CD4-positive, alpha-beta T cell (primary cell): ENCODE results near the gene TCF7. TPM values are rescaled to one million over a fixed set of nuclear protein-coding genes. Genes with fewer than 3 reads are reported as not detected.

ENCODE experiments used
- ATAC-seq: fragments of 200-7000 bp; cut with Tn5 transposase; one replicate; pipeline ENCODE4 v1.10.0; 2022; ENCODE audit warnings: mild to moderate bottlenecking; ENCODE audit not compliant: poor library complexity
- CTCF ChIA-PET: fragments of 350-600 bp; sonication (Branson Sonifier 250); formaldehyde crosslinking; loops from one replicate; lab custom pipeline; 2021; ENCODE audit warnings: antibody characterized with exemption, inconsistent platforms; lab: Charles Lee
- POLR2A ChIA-PET: fragments of 350-600 bp; sonication (Branson Sonifier 250); formaldehyde crosslinking; loops from one replicate; lab custom pipeline; 2021; ENCODE audit warnings: antibody characterized with exemption, inconsistent platforms; lab: Charles Lee
- DNase-seq, 14 experiments: peaks; one replicate each; pipeline ENCODE4 v3.0.0-alpha.2; 2013 to 2020; ENCODE audit warnings: mixed read lengths in 2 of 14
- H3K27ac ChIP-seq, 2 donors: one replicate each; pipeline versions ENCODE4 v1.5.1 to v1.7.0; 2013; ENCODE audit warnings: low read length in 2 of 2, low read depth in 1 of 2, mild to moderate bottlenecking in 1 of 2
- H3K27me3 ChIP-seq, 2 experiments: 1 replicate in 1 of 2; 2 replicates in 1 of 2; pipeline versions ENCODE4 v1.6.1 to v1.7.0; 2013; ENCODE audit warnings: low read length in 2 of 2, control low read depth in 1 of 2, mild to moderate bottlenecking in 1 of 2, moderate library complexity in 1 of 2; ENCODE audit not compliant: insufficient read depth in 2 of 2, control insufficient read depth in 1 of 2
- H3K36me3 ChIP-seq: one replicate; pipeline ENCODE4 v1.6.1; 2013; ENCODE audit warnings: low read length, control low read depth; ENCODE audit not compliant: insufficient read depth
- H3K4me1 ChIP-seq: one replicate; pipeline ENCODE4 v1.6.1; 2013; ENCODE audit warnings: low read length, control low read depth; ENCODE audit not compliant: insufficient read depth
- H3K4me3 ChIP-seq: one replicate; pipeline ENCODE4 v1.5.1; 2013; ENCODE audit warnings: mild to moderate bottlenecking, low read length, moderate library complexity
- H3K9me3 ChIP-seq, 2 experiments: 1 replicate in 1 of 2; 2 replicates in 1 of 2; pipeline versions ENCODE4 v1.6.1 to v1.7.0; 2013; ENCODE audit warnings: low read length in 2 of 2, mild to moderate bottlenecking in 2 of 2, control low read depth in 1 of 2, moderate library complexity in 1 of 2; ENCODE audit not compliant: control insufficient read depth in 1 of 2, insufficient read depth in 1 of 2
- H3K27ac Mint-ChIP-seq: one replicate; pipeline ENCODE4 v1.8.0; 2020; ENCODE audit warnings: mixed read lengths
- H3K27me3 Mint-ChIP-seq: one replicate; pipeline ENCODE4 v1.8.0; 2021; ENCODE audit warnings: mixed read lengths
- H3K36me3 Mint-ChIP-seq: one replicate; pipeline ENCODE4 v1.8.0; 2021; ENCODE audit warnings: low read depth, mixed read lengths
- H3K4me1 Mint-ChIP-seq: one replicate; pipeline ENCODE4 v1.8.0; 2021; ENCODE audit warnings: low read depth, mixed read lengths
- H3K4me3 Mint-ChIP-seq: one replicate; pipeline ENCODE4 v1.8.0; 2020; ENCODE audit warnings: mild to moderate bottlenecking, mixed read lengths
- H3K9me3 Mint-ChIP-seq: one replicate; pipeline ENCODE4 v1.8.0; 2020; ENCODE audit warnings: mixed read lengths
- intact Hi-C, 2 experiments: fragments of 100-400 bp; cut with DNase I in 1 of 2; cut with micrococcal nuclease in 1 of 2; formaldehyde crosslinking; loops; one replicate each; pipeline versions ENCODE4 v1.15.1 to v1.9.0; 2023 to 2025; cut with DNase I, micrococcal nuclease
- total RNA-seq, 174 experiments: library from RNA in 2 of 174; stranded (reverse) in 2 of 174; gene quantifications; one replicate each; pipeline ENCODE4 v1.2.3 and lab custom pipeline; 2021 to 2026
- TF ChIP-seq, protein P1 (sequence below): fragments of 200-600 bp; IDR thresholded peaks from one replicate; pipeline ENCODE4 v1.8.0; 2022; ENCODE audit warnings: antibody characterized with exemption, mild to moderate bottlenecking

The TCF7 gene
- total RNA-seq, 2 experiments from 2014 or later = 480 to 493 TPM

- Mint-ChIP-seq H3K36me3 (no peaks in the 10 kb centered on the region), H3K9me3 (no peaks in the 10 kb centered on the region), H3K4me1 (peaks cover 90% of the 10 kb centered on the region), H3K27me3 (no peaks in the 10 kb centered on the region), H3K4me3 (peak overlapping the region; percentile 57), H3K27ac (peak overlapping the region; percentile 94)
- ChIA-PET POLR2A (interaction anchor here (0.6 to 3.4 kb wide), 13 partner anchors 27 to 1653 kb away, joined by 3 to 25 read pairs (median 3); partner anchors contain the start of genes IRF1, PPP2CA, SKP1 and VDAC1), CTCF (interaction anchor here (0.6 to 5.8 kb wide), 20 partner anchors 9 to 104 kb away, joined by 3 to 77 read pairs (median 6); partner anchors contain the start of gene TCF7)
- Histone ChIP-seq H3K27me3 (no peaks in the 10 kb centered on the region), H3K4me1 (peaks cover 97% of the 10 kb centered on the region), H3K9me3 (no peaks in the 10 kb centered on the region), H3K27ac (peak overlapping the region; percentile 83 to 97), H3K4me3 (no peak overlapping the region), H3K36me3 (no peaks in the 10 kb centered on the region)
- TF ChIP-seq, protein P1, sequence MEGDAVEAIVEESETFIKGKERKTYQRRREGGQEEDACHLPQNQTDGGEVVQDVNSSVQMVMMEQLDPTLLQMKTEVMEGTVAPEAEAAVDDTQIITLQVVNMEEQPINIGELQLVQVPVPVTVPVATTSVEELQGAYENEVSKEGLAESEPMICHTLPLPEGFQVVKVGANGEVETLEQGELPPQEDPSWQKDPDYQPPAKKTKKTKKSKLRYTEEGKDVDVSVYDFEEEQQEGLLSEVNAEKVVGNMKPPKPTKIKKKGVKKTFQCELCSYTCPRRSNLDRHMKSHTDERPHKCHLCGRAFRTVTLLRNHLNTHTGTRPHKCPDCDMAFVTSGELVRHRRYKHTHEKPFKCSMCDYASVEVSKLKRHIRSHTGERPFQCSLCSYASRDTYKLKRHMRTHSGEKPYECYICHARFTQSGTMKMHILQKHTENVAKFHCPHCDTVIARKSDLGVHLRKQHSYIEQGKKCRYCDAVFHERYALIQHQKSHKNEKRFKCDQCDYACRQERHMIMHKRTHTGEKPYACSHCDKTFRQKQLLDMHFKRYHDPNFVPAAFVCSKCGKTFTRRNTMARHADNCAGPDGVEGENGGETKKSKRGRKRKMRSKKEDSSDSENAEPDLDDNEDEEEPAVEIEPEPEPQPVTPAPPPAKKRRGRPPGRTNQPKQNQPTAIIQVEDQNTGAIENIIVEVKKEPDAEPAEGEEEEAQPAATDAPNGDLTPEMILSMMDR = no peak
- ATAC-seq (peak; percentile 71), DNase-seq (peak; percentile 60 to 94 (median 78))
- intact Hi-C loops = loop anchor here in 1 of 2 experiments (1.0 to 2.0 kb wide), 2 partner anchors 10 to 16 kb away; no protein-coding TSS in a partner anchor
These were observed 14.0 kb upstream of the TCF7 start for GRCh38 chr5:134100283-134101091.

DNA sequence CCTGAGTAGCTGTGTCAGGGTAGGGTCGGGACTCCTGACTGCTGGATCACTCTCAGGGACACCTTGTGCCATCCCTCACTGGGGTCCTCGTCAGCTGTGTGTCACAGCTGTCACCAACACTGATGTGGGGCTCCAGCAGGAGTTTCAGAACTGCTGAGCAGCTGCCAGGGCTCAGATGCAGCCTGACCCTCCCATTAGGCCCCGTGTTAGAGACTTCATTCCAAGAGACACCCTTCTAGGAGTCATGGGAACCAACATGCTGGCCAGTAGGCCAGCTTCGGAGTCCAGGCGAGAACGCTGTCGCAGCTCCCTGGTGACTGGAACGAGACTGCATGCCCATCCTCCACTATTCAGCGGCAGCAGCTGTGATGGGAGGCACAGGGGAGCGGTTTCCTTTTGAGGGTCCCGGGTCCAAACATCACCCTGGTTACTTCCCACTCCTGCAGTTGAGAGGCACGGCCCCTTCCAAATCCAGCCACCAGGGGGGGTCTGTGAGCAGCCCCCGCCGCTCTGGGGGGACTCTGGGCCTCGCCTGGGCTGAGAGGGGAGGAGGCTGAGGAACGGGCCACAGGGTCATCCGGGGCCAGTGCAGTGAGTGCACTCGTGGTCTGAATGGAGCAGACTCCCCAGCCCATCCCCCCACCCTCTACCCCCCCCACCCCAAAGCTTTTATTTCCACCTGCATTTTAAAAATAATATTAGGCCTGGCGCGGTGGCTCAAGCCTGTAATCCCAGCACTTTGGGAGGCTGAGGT lies 12.6 kb upstream of the TCF7 start:
- DNase-seq (peak; percentile 59 to 84 (median 73)), ATAC-seq (peak; percentile 28)
- TF ChIP-seq, protein P1 = peak; percentile 92
- Mint-ChIP-seq H3K27ac (peak overlapping the region; percentile 94), H3K27me3 (no peaks in the 10 kb centered on the region), H3K4me3 (no peak overlapping the region), H3K4me1 (peaks cover 94% of the 10 kb centered on the region), H3K36me3 (no peaks in the 10 kb centered on the region), H3K9me3 (no peaks in the 10 kb centered on the region)
- ChIA-PET CTCF (interaction anchor here (0.9 to 5.8 kb wide), 16 partner anchors 9 to 38 kb away, joined by 3 to 77 read pairs (median 10); partner anchors contain the start of gene TCF7), POLR2A (interaction anchor here (0.9 to 3.4 kb wide), 2 partner anchors 29 to 48 kb away, joined by 4 to 25 read pairs; no protein-coding TSS in a partner anchor)
- peaks cover 98% of the 10 kb centered on the region for H3K4me1 ChIP-seq
- no peaks in the 10 kb centered on the region for H3K9me3 ChIP-seq
- no peaks in the 10 kb centered on the region for H3K36me3 ChIP-seq
- peak overlapping the region; percentile 56 to 97 for H3K27ac ChIP-seq
- H3K4me3 ChIP-seq = no peak overlapping the region
- H3K27me3 ChIP-seq = no peaks in the 10 kb centered on the region
- intact Hi-C loops = loop anchor here (2.0 kb wide), 6 partner anchors 13 to 61 kb away; no protein-coding TSS in a partner anchor

- CTCF ChIA-PET = interaction anchor here (1.3 to 5.8 kb wide), 6 partner anchors 8 to 37 kb away, joined by 3 to 77 read pairs (median 18); partner anchors contain the start of gene TCF7
- Histone ChIP-seq H3K27me3 (no peaks in the 10 kb centered on the region), H3K4me3 (peak overlapping the region; percentile 19), H3K36me3 (no peaks in the 10 kb centered on the region), H3K27ac (peak overlapping the region; percentile 82 to 90), H3K4me1 (peaks cover 100% of the 10 kb centered on the region), H3K9me3 (no peaks in the 10 kb centered on the region)
- Mint-ChIP-seq H3K4me1 (peaks cover 96% of the 10 kb centered on the region), H3K9me3 (no peaks in the 10 kb centered on the region), H3K27ac (peak overlapping the region; percentile 98), H3K36me3 (no peaks in the 10 kb centered on the region), H3K4me3 (peak overlapping the region; percentile 80), H3K27me3 (no peaks in the 10 kb centered on the region)
- intact Hi-C loops = loop anchor here (1.0 to 2.0 kb wide), 6 partner anchors 9 to 63 kb away; no protein-coding TSS in a partner anchor
- TF ChIP-seq, protein P1 = no peak
- POLR2A ChIA-PET = interaction anchor here (1.3 to 1.8 kb wide), 2 partner anchors 36 to 53 kb away, joined by 3 to 8 read pairs; no protein-coding TSS in a partner anchor
- ATAC-seq = peak; percentile 53
- peak in 10 of 14 experiments; percentile 44 to 82 (median 62) for DNase-seq
These were observed 11.1 kb upstream of the TCF7 start for GRCh38 chr5:134103397-134103796.
